ENCODE measurements around the gene BAZ2B. TPM values are rescaled to one million over a fixed set of nuclear protein-coding genes. Genes with fewer than 3 reads are reported as not detected.
A peak's percentile ranks its signal among the peaks of the same experiment; 100 is the strongest.

The BAZ2B gene
- total RNA-seq, 1 donor from 2014 or later, result 45.0 TPM

DNA sequence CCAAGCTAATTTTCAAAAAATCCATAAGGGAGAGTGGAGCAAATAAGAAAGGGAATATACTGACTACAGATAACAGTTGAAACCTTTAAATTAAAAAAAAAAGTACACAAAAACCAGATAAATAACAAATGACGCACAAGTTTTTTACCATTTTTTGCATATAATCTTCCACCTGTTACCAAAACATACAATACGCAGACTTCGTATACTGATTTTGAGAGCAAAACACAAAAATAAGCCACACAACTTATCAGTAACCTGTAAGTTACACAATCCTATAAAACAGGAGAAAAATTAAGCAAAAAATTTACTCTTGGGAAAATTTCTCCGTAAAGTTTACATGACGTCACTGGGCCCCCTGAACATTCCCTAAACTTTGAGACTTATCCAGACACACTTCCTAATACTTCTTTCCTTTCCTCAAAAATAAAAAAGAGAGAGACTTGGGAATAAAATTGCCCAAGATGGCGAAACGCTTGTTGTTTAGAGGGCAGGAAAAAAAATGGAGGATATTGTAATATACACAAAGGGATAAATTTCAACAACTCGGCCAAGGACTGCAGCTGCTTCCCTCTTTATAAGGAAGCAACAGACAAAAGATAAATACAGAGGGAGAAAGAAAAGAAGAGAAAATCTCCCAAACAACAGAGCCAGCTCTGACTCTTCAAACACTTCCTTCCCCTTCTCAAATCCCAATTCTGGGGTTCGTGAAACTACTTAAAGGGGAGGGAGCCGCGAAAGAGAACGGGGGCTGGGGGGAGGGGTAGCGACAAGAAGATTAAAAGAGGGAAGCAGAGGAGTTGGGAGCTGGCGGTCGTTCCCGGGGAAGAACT, 1.6 kb downstream of the BAZ2B start:
- Histone ChIP-seq H3K4me3 (ENCODE audit: low read depth, low read length) (peak overlapping the region; percentile 85), H3K36me3 (ENCODE audit: control insufficient read depth, insufficient read depth, low read length) (no peaks in the 10 kb centered on the region), H3K27me3 (ENCODE audit: control insufficient read depth, insufficient read depth, low read length) (no peaks in the 10 kb centered on the region)
- DNase-seq (ENCODE audit: low read depth), result no peak
- TF ChIP-seq CTCF (IDR thresholded peaks at IDR 0.05; ENCODE audit: insufficient read depth, low read length, poor library complexity, severe bottlenecking), result no peak

DNA sequence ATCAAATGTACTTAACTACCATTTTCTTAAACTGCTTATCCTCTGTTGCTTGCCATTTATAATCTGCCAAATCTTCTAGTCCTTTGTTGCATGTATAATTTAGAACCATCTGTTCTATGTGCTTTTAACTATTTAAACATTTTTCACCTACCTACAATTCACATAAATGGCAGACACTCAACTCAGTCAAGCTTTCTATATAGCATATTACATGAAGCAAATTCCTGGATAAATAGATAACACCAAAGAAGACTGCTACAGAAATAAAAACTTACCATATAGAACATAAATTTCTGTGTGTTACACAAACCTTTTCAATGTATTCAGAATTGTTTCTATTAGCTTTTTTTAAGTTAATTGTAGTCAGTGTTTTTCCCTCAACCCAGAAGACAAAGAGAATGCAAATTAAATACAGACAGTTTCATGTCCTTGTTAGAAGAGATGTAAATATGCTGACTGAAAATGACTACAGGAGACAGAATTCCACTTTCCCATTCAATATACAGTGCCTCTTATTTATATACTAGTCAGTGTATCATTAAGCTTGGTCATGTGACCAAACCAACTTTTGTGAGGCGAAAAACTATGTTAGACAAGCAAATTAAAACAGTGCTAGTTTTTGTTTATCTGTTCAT, 2.6 kb downstream of the BAZ2B start:
- Histone ChIP-seq H3K36me3 (ENCODE audit: control insufficient read depth, insufficient read depth, low read length) (no peaks in the 10 kb centered on the region), H3K4me3 (ENCODE audit: low read depth, low read length) (peak overlapping the region; percentile 85), H3K27me3 (ENCODE audit: control insufficient read depth, insufficient read depth, low read length) (no peaks in the 10 kb centered on the region)
- TF ChIP-seq CTCF (IDR thresholded peaks at IDR 0.05; ENCODE audit: insufficient read depth, low read length, poor library complexity, severe bottlenecking), result no peak
- no peak for DNase-seq (ENCODE audit: low read depth)

DNA sequence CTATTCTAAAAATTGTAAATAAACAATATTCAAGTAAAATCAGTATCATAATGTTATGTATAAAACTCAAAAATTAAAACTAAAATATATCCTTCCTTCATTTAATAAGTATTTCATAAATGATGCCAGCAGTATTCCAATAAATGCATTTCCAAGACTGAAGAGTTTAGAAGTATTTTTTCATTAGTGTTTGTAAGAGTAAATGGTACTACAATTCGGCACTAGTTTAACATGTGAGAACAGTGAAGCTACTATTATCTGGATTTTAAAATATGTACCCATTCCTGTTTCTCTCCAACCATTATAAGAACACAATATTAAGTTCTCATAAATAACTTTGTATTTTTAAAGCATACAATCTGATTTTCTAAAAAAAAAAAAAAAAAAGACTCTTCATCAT, 3.3 kb downstream of the BAZ2B start:
- no peaks in the 10 kb centered on the region for H3K36me3 ChIP-seq (ENCODE audit: control insufficient read depth, insufficient read depth, low read length)
- H3K4me3 ChIP-seq (ENCODE audit: low read depth, low read length), result no peak overlapping the region
- H3K27me3 ChIP-seq (ENCODE audit: control insufficient read depth, insufficient read depth, low read length), result no peaks in the 10 kb centered on the region
- no peak for TF ChIP-seq CTCF (IDR thresholded peaks at IDR 0.05; ENCODE audit: insufficient read depth, low read length, poor library complexity, severe bottlenecking)
- DNase-seq (ENCODE audit: low read depth), result no peak

DNA sequence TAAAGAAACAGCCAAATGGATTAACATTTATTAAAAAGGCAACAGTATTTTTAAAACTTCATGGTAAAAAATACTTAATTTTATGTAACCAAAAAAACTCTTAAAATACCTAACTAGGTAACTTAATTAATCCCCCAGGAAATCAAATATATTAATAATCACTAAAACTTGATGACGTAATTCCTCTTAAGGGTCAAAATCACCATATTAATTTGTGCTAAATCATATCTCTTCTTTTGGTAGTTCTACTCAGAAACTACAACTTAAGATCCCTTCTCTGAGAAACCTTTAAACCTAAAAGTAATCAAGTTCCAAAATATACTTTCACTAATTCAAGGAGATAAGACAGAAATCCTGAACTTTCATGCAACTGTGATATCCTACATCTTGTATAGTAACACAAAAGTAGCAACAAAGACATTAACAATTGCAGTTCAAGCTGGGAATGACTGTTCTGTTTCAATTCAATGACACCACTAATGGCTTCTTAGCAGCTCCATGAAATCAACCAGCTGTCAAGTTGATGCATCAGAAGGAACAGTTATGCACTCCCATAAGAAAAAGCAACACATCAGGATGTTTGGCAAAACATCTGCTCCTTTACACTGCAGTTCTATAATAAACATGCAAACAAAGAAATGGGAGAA, 4.0 kb downstream of the BAZ2B start:
- Histone ChIP-seq H3K4me3 (ENCODE audit: low read depth, low read length) (no peak overlapping the region), H3K36me3 (ENCODE audit: control insufficient read depth, insufficient read depth, low read length) (no peaks in the 10 kb centered on the region), H3K27me3 (ENCODE audit: control insufficient read depth, insufficient read depth, low read length) (no peaks in the 10 kb centered on the region)
- no peak for TF ChIP-seq CTCF (IDR thresholded peaks at IDR 0.05; ENCODE audit: insufficient read depth, low read length, poor library complexity, severe bottlenecking)
- no peak for DNase-seq (ENCODE audit: low read depth)

DNA sequence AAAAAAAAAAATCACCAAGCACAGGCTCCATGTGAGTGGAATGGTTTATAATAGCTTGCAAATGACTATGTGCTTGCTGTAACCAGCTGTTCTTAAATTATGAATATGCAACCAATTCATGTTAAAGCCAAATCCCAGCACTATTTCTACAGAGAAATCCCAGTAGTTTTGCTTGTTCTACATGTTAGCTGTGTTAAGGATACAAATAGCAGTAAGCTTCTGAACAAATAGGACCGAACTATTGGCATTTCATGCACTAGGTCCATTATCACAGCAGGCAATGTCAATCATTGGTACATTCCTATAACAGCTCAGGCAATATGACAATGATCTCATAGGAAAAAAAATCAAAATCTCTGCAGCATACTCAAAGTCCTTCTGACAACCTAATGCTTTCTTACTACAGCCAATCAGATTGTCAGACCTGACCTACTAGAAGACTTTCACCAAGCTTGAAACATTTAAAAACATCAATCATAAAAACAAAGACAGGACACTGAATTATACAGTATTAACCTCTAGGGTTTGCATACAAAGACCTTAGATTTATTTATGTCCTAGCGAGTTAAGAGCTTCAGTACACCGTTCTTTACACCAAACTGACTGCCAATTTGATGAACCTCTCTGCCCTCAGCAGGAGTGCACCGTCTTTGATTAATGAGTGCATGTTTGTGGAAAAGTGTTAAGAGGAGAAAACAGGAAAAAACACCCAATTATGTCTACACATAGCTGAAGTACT, 6.4 kb downstream of the BAZ2B start:
- Histone ChIP-seq H3K27me3 (ENCODE audit: control insufficient read depth, insufficient read depth, low read length) (no peaks in the 10 kb centered on the region), H3K4me3 (ENCODE audit: low read depth, low read length) (no peak overlapping the region), H3K36me3 (ENCODE audit: control insufficient read depth, insufficient read depth, low read length) (no peaks in the 10 kb centered on the region)
- no peak for TF ChIP-seq CTCF (IDR thresholded peaks at IDR 0.05; ENCODE audit: insufficient read depth, low read length, poor library complexity, severe bottlenecking)
- DNase-seq (ENCODE audit: low read depth), result no peak

Measured in kidney epithelial cell (primary cell).